SW480 (cell line): ENCODE data around the gene HOXB9.

ENCODE experiments used
- DNase-seq: peaks from one replicate; pipeline ENCODE4 v3.0.0-alpha.2; 2016; ENCODE audit warnings: low spot score

The HOXB9 gene

DNA sequence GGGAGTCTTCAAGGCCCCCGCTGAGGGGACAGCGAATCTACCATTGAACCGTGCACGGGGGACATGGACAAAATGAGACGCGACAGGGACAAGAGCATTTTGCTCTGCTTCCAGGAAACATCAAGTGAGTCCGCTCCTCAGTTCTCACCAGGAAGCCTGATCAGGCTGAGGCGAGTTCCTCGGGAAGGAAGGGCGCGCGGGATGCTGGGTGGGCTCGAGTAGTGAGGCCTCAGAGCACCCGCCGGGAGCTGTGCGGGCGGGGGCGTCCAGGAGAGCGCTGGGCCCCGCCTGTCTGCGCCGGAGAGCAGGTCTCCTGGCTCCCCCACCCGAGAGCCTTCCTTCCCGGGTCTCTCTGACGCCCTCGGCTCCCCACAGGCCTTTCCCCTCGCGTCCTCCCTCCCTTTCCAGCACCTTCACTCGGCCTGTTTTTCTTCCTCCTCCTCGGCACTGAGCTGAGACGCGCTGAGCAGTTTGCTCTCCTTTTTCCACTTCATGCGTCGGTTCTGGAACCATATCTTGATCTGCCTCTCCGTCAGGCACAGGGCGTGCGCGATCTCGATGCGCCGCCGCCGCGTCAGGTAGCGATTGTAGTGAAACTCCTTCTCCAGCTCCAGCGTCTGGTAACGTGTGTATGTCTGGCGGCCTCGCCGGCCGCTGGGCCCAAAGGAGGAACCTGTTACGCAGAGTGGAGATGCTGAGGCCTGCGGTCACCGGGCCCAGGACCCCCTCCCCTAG is 30.0 kb downstream of the HOXB9 start:
- peak; percentile 66 for DNase-seq

DNA sequence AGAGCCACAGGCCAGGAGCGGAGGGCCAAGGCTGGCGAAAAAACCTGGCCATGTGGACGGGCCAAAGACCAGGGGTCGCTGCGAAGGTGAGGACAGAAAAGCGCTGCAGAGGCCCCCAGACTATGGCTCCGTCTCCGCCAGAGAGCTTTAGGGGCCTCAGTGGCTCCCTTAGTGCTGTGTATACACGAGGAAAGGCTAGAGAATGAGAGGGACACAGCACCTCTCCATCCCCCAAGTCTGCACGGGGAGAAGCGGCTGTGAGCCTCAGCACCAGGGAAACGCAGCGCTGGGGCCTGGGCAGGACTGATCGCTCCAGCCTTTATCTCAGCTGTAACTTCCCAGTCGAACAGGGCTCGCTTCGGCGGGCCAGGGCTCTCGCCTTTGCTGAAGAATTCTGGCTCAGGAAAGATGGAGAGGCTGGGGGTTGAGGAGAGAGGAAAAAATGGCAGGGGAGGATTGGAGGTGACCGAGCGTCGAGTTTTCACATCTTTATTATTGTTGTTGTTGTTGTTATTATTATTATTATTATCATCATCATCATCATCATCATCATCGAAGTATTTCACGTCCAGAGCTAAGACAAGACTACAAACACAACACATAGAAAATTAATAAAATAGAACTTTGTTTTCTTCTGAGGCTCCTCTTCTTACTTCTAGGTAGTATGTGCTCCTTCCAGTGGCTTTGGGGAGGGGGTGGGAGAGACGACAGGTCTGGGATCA is 30.7 kb downstream of the HOXB9 start:
- no peak for DNase-seq

DNA sequence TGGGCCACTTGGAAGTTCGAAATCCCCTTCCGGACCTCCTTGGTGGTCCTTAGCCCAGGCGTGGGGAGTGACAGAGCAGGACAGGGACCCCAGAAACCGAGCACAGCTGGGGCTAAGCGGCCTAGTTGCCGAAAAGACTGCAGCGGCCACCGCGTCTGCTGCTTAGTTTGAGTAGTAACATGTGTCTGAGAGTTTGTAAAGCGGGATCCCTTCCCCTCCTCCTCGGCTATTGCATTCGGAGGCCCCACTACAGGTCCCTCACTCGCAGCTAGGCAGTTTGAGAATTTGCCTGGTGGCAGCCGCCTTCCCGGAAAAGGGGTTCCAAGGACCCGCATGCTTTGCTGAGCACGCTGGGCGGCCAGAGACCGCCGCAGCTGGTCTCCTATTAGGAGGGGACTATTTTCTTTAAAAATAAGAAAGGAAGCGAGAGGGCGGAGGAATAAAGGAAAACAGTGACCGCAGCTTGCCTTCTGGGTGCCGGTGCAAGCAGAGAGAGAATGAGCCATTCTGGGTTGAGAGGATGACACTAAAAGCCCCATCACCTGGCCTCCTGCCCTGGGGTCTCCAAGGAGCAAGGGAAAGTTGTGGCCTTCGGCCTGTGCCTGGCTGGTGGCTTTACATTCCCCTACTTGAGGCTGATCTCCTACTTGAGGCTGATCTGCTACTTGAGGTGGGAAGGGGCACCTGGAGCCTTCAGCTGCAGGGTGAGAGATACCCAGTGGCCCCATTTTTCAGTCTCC is 31.4 kb downstream of the HOXB9 start:
- DNase-seq: no peak

DNA sequence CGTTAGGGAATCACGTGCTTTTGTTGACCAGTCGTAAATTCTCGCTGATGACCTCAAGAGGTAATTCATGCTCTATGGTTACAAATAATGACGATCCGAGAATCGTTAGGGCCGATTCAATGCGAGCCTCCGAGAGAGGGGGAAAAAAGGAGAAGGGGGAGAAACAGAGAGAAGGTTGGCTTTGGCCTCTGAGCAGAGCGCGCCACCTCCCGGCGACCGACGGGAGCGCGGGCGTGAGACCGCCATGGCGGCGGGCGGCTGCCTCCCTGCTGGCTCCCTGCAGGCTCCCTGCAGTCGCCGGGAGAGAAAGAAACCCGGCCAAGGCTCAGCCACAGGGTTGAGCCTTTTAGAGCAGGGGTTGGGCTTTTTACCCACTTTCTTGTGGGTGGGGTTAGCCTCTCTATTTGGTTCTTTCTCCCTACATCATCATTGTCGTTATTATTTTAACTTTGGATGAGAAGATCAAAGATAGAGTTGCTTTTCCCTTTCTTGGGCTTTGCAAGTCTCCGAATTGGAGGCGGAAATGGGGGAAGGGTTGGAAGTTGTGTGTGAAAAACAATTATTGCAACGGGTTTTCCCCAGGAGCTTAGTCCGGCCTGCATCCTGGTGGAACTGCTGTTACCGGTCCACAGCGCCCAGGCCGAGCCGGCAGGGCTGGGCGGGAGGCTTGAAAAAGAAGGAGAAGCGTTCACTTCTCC is 32.2 kb downstream of the HOXB9 start:
- peak; percentile 94 for DNase-seq

DNA sequence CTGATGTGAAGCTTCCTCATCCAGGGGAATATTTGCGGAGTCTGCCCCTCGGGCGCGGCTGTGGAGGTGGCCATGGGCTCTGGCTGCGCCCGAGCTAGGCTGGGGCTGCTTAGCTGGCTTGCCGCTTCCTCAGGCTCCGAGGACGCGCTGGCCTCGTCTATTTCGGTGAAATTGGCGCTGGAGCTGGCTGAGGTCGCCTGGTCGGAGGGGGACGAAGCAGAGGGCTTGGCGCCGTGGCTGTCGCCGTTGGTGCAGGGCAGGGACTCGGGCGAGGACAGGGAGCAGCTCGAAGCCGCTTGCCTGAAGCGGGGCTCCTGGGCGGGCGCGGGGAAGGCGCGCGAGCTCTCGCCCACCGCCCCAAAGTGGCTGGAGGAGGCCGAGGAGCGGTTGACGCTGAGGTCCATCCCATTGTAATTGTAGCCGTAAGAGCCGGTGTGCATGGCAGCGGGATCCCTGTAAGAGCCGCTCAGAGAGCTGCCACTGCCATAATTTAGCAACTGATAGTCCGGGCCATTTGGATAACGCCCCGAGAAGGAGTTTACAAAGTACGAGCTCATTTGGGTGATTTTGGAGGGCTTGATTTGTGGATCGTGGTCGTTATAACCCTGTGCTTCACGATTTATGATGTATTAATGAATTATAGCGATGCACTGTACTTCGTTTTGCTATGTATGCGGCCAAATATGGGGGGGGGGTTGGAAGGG is 32.9 kb downstream of the HOXB9 start, which contains the start of gene HOXB5:
TSS of gene HOXB5 (minus strand) at position 654 of the 704 bp plus-strand sequence. CDS start at position 557, 97 bp downstream.
- DNase-seq: no peak

DNA sequence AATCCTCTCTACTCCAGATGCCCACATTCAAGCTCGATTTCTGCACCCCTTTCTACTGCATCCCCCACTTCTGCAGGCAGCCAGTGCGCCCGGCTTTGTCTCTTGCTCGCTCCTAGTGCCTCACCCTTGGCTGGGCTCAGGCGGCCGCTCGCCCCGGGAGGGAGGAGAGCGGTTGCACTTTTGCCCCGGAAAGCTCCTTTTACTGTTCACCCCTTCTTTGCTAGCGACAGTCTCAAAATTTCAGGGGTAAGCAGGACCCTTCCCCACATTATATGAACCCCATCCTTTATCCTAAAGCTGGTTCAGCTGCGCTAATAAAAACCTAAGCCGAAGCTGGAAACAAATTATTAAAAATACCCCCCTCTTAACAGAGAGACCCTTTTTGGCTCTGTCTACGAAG is 33.6 kb downstream of the HOXB9 start:
- DNase-seq: no peak

DNA sequence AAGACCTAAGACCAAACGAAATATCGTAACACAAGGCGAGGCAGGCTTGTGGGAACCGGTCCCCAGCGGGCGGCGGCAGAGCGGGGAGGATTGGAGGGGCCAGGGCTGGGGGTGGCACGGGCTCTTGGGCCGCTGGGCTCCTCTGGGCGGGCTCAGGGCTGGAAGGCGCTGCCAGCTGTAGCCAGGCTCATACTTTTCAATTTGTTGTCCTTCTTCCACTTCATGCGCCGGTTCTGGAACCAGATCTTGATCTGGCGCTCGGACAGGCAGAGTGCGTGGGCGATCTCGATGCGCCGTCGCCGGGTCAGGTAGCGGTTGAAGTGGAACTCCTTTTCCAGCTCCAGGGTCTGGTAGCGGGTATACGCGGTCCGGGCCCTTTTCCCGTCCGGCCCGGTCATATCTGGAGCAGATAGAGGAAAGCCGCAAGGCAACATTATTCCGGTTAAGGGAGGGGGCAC is 34.1 kb downstream of the HOXB9 start:
- peak; percentile 56 for DNase-seq

DNA sequence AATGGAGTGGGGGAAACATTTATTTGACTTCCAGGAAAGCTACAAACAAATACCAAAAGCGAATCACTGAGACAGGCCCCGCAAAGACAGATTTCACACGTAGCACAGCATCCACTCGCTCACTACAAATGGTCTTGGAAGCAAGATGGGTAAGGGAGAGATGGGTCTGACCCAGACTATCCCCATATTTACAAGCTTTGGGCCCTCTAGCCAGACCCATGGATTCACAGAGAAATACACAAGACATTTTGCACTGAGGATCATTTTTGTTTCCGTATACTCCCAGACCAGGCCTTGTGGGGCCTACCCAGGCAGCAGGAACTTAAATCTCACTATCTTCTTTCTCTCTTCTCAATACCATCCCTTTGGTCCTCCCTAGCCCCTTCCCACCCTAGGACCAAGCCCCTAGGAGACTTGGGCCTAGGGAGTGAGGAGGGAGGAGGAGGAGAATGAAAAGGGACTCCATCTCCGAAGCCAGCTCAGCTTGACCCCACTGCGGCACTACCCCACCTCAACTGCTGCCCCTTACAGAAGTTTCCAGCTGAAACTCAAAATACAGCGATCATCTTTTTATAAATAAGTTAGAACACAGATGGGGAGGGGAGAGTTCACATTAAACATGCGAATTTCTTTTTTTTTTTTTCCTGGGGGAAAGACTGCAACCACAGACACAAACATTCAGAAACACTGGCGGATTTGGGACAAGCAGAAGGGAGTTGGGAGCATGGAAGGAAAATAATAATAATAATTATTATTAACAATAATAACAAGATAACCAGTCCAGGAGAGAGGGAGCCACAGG is 34.7 kb downstream of the HOXB9 start:
- peak; percentile 22 for DNase-seq

DNA sequence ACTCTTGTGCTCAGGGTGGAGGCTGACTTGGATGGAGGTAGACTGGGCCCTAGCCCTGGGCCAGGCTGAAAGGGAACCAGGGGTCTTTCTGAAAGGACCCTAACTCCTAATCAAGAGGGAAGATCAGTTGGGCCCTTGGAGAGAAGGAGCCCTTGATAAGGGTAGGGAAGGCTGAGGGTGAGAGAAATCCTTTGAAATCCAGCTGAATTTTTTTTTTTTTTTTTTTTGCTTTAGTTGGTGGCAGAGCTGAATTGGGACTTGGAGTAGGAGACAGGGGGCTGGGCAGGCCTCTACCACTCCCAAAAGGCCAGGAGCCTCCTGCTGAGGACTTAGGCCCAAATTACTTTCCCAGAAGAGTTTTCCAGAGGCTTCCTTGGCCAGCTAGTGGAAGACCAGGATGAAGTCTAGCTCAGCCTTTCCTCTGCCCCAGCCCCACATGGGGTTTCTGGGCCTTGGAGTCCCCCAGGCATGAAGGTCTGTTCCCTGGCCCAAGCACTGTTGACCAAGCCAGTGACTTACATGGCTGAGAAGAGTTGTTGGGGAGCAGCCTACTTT is 35.5 kb downstream of the HOXB9 start:
- peak; percentile 30 for DNase-seq

DNA sequence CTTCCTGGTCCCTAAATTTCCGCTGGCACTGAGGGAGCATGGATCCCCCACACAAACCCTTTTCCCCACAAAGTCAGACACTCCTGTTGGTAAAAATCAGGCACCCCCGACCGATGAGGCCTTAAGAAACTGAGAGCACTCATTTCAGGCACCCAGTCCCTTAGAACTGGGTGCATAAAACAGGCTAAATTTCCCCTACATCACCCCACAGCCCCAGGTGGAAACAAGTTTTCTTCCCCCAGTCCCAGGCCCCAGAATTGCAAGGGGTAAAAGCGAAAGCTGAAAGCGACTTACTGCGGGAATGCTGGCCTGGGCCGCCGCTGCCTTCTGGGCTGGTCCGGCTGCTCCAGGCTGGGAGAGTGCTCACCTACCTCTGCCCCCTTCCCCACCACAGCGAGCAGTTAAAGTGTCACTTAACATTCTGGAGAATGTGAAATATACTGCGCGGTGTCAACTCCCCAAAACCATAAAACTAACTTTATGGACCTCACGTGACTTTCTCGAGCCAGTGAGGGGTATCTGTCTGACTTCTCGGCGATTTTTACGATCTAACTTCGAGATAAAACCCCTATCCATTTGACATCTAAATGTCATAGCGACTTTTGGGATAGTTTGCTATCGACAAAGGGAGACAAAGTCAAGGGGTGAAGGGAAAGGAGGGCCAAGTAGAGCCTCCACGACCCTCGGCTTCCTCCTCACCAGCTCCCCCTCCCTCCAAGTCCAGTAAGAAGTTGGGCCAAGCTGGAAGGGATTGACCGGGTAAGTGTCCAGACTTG is 36.1 kb downstream of the HOXB9 start, which contains the start of gene HOXB3:
TSS of gene HOXB3 (minus strand) at position 411 of the 776 bp plus-strand sequence. CDS start 37,767 bp downstream, outside the sequence.
- DNase-seq: peak; percentile 88

DNA sequence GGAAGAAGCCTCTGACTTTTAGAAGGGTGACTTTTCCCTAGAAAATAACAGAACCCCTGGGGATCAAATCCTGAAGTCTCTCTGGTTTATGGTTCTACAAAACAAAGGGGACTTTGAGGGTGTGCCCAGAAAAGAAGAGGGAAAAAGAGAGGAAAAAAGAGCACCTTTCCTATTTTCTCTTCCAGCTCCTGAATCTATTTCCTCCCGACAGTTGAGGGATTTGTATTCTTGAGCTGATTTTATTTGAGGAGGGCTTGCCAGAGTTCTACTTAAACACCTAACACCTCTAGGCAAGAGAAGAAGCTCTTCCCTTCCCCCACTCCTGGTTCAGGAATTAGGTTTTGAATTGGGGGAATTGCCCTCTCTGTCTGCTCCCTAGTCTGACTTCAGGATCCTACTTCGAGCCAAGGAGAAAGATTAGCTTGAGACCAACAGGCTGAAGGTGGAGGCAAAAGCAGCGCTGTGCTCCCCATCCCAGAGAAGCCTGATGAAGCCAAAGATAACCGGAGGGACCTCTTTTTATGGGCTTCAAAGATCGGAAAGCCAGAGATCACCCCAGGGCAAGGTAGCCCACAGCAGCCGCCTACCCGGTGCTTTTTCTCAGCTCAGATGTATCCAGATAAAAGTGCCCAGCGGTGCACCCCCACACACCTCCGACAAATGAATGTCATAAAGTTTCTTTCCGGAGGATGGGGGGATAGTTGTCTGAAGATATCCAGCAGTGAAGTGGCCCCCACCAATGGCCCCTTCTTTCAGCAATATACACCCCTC is 36.9 kb downstream of the HOXB9 start:
- peak; percentile 29 for DNase-seq

DNA sequence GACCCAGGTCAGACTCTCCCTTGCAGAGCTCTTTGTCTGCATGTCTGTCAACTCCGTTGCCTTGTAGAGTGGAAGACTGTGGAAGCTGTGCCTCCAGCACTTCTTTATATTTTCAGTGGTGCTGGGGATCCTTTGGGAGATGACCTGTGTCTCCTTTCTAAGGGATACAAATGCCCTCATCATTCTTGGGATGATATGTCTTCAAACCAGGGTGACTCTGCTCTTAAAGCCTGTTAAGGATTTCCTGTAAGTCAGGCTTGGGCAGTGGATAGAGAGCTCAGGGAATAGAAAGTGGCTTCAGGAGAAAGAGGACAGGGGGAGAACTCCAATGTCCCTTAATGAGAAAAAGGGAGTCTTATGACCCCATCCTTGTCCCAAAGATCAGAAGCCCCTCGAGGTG is 37.6 kb downstream of the HOXB9 start:
- DNase-seq: peak; percentile 34

DNA sequence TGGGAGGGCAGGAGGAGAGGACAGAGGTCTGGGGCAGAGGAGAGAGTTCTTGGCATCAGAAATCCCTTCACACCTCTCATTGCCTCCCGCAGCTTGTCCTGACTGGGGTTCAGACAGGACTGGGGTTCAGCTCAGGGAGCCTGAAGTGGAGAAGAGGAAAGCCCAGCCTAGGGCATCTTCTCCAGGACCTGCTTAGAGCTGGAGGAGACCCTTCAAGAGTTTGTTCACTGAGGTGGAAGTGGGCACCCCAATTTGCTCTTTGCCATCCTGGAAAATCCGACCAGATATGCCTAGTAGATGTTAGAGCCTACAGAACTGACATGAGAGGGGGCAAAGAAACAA is 38.1 kb downstream of the HOXB9 start:
- no peak for DNase-seq

DNA sequence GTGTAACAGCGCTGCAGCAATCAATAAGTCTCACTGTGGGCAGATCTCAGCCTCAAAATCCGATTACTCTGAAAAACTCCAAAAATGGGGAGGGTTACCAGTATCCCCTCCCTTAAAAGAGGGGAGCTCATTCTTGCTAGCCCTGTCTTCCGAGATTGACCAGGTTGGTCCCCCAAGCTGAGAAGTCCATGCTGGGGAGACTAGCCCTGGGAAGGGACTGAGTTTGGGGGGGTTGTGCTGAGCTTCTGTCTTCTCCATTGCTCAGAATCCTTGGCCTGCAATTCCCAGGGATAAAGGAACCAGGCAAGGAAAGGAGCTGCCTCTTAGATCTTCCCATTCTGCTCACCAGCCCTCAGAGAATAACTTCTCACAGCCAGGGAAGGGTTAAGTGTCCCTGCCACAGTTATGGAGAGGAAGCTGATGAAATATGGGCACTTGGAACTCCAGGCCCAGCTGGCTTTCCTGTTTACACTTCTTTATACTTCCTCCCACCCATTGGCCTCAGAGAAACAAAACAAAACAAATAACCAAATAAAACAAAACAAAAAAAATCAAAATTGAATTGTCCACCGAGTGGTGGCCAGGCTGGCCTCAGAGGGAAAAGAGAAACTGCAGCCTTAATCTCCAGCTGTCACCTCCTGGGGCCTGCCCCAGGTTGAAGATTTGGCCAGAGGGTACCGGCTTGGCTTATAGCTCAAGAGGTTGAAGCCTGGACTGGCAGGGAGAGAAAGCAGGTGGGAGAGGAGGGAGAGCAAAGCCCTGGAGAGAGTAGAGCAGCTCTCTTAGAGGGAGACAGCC is 38.7 kb downstream of the HOXB9 start:
- peak; percentile 79 for DNase-seq

DNA sequence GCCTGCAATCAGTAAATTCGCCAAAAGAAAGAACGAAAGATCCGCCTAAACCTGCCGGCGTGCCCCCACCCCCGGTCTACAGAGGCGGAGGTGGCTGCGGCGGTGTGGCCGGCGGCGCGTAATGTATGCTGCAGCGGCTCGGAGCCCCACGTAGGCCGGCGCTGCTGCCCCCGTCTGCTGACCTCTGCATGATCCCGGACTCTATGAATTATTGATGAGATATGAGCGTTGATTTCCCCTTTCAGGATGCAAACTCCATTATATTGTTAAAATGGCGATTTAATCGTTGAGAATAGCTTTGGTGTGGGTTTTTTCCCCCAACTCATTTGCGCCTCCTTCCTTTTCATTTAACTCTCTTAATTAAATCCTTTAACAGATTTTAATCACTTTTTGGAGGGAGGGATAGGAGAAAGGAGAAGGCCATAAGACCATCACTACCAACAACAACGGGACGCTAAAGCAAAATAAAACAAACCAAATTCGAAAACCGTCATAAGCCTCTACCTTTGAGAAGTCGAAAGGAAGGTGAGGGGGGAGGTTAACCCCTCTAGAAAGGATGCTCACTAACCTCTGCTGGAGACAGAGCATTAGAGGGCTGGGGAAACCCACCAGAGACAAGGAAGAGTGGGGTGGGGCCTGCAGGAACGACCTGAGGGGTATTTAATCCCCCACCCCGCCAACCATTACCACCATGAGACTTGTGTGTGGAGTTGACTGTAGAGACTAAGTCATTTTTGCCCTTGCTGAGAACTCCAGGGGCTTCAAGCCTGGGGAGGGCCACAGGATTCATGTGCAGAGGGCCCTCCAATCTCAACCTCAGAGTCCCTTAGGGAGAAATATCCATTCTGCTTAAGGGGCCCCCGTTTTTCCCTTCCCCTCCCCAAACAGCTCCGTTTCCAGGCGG is 39.6 kb downstream of the HOXB9 start:
- DNase-seq: peak; percentile 53

DNA sequence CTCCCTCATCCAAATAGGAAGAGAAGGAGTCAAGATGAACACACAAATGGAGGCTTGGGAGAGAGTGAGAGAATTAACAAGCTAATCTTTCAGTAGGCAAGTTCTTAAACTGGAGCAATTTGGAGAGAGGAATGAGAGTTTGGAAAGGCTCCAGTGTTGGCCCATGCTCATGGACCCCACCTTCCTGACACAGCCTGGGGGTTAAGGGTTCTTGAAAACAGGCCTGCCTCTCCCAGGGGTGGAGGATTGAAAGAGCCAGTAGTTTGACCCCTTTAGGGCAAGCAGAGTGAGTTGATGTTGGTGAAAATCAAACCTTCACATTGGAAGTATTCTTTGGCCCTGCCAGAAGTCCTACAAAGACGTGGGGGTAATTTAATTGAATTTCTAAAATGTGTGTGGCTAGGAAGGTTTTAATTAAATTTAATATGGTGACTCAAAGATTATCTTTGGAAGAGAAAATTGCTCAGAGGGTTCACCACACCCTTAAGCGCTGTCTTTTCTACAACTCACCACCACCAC is 41.9 kb downstream of the HOXB9 start:
- no peak for DNase-seq
